Fibroblast of the conjunctiva (primary cell): ENCODE measurements around the gene TANC1.

ENCODE experiments used
- DNase-seq: peaks from one replicate; pipeline ENCODE4 v3.0.0-alpha.2; 2010; ENCODE audit warnings: low read depth

Gene TANC1

DNA sequence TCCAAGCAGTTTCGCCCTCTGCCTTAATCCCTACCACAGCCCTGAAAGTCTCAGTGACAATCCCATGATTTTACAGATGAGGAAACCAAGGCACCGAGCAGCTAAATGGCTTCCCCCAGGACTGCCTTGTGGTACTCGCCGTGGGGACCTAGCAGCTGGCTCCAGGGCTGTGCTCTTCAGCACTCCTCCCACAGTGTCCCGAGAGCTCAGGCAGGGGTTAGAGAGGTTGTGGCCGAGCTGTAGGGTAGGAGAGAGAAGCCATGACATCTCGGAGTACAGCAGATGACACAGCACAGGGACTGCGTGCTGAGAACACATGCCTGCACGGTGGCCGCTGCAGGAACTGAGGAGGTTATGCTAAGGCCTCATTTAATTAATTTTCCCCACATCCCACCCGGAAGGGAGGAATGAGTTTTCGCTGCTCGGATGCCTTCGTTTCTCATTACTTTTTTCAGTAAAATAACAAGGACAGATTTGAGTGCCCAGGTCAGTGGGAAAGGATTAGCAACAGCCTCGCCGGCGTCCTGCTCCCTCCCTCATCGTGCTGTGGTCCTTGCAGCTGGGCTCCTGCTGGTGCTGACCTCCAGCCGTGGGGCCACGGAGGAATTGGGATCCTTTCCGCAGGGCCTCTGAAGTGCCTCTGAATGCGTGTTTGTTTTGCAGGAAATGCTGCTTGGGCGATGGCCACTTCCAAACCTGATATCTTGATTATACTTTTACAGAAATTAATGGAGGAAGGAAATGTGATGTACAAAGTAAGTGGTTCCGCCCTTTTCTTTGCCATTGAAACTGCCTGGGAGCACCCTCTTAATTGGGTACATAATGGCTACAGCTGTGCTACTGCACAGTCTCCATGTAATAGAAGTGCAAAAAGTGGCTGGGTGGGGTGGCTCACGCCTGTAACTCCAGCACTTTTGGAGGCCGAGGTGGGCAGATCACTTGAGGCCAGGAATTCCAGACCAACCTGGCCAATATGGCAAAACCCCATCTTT, 256.9 kb downstream of the TANC1 start:
- no peak for DNase-seq

DNA sequence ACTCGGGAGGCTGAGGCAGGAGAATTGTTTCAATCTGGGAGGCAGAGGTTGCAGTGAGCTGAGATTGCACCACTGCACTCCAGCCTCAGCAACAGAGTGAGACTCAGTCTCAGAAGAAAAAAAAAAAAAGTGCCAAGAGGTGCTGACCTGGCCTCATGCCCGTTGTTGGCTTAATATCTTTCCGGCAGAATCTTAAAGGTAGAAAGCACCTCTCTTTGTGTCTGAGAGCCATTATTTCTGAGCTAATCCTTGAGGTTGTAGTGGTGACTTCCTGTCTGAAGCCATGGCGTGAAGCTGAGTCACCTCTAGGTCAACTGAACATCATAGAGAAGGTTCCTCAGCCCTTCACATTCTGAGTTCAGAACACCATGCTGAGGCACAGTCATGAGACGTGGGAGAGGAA, 257.6 kb downstream of the TANC1 start:
- no peak for DNase-seq

- DNase-seq, result no peak
These were observed 258.4 kb downstream of the TANC1 start for GRCh38 chr2:159226608-159227385.

DNA sequence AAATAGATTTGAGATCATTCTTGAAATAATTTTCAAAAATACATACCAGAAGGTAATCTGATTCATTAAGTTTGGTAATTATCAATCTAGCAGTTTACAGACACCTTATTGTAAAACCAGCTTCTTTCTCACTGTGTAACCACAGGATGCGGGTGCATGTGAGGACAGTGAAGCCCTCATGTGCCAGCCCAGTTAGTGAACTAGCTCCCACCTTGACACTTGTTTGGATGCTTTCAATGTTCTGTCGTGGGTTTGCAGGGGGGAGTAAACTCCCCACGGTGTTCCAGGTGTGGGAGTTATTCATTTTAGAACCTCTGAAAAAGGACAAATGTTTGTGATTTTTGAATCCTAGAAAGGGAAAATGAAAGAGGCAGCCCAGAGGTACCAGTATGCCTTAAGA, 259.0 kb downstream of the TANC1 start:
- DNase-seq, result no peak

DNA sequence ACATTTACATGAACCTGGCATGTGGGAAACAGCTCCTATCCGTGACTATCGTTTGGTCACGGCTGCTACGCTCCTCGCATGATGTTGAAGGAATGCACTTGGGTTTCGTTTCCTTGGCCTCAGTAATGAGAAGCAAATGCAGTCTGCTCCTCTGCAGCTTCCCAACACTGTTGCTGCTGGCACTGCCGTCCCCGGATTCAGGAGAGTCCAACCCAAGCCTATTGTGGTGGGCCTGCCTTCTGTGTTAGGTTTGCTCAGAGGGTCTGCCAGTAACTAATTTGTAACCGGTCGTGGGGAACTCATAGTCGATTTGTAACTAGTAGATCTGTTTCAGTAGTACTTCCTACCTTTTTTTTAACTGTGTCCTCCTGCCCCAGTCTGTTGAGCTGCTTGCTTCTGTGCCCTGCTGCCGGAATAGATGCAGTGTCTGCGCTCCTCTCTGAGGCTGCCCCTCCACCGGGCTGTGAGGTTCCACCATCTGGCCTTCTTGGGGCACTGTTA, 259.7 kb downstream of the TANC1 start:
- peak; percentile 31 for DNase-seq

DNA sequence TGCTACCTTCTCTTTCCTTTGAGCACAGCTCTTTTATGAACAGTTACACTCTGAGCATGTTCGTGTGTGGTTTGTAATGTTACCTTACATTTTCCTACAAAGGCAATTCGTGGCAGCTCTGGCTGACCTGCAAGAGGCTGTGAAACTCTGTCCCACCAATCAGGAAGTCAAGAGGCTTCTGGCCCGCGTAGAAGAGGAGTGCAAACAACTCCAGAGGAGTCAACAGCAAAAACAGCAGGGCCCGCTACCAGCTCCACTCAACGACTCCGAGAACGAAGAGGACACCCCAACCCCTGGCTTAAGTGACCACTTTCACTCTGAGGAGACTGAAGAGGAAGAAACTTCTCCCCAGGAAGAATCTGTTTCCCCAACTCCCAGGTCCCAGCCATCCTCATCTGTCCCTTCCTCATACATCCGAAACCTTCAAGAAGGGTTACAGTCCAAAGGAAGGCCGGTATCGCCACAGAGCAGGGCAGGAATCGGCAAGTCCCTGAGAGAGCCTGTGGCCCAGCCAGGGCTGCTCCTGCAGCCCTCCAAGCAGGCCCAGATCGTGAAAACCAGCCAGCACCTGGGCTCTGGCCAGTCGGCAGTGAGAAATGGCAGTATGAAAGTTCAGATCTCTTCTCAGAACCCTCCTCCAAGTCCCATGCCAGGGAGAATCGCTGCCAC, 261.2 kb downstream of the TANC1 start:
- DNase-seq, result no peak

- DNase-seq, result no peak
These were observed 261.9 kb downstream of the TANC1 start for GRCh38 chr2:159230145-159230877.

DNA sequence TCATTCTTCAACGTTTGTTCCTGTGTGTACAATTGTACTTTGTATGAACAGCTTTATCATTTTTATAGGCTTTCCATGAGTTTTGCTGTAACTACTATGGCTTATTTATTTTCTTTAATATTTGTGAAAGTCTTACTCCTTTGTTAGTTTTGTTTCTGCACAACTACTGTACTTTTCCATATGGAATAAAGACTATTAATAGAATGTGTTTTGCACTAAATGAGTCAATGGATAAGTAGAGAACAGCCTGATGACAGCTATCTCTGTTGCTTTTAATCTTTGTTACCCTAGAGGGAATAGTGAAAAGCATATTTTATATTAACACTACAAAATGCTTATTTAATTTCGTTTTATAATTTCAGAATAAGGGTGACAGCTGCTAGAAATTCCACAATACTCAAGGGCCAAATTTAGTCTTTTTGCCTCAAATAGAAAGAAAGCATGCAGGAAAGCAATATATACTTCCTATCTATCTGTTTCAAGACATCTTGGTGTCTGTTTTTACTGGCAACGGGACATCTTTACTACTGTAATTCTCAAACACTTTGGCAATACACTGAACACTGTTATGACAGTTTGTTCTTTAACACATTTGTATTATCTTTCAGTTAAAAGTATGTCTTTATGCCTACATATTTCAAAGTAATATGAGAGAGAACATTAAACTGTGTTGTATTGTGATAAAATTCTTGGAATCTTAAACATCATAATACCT, 264.2 kb downstream of the TANC1 start:
- DNase-seq, result no peak

DNA sequence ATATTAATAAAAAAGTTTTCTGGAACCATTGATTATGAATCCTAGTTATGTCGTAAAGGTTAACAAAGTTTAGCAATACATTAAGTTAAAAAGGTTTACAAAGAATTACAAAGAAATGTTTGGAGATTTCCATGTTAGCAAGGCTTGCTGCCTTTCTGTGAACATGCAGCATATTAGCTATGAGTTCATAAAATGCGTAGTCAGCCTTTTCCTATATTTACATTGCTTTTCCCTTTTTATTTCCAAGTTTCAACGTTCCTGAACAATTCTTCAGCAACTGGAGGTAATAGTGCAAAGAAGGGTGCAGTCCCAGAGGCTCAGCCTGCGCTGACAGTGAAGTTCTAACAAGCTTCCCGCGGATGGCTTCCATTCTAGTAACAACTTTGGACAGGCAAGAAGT, 266.4 kb downstream of the TANC1 start:
- no peak for DNase-seq

DNA sequence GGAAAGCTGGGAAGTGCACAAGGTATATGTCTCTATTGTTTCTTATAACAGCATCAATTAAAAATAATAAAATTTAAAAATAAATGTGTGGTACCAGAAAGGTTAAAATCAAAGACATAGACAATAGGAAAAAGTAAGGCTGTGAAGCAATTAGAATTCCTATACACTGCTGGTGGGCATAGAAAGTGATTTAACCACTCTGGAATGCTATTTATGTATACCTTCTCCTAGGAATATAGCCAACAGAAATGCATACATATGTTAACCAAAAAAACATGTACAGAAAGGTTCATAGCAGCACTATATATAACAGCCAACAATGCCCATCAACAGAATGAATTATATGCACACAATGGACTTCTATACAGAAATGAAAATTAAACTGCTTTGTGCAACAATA, 275.1 kb downstream of the TANC1 start:
- DNase-seq, result no peak

DNA sequence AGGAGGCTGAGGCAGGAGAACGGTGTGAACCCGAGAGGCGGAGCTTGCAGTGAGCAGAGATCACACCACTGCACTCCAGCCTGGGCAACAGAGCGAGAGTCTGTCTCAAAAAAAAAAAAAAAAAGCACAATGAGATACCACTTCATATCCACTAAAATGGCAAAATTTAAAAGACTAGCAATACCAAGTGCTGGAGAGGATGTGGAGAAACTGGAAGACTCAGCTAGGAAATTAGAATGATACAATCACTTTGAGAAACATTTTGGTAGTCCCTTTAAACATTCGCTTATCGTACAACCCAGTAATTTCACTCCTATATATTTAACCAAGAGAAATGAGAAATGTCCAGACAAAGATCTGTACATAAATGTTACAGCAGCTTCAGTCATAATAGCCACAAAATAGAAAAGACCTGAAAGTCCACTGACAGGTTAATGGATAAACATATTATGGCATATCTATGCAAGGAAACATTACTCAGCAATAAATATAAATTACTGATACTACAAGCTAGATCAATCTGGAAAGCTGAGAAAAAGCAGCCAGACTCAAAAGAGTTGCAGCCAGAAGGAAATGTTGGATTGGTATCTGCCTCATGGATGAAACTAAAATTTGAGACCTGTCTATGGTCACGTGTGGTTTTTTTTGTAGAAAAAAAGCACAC, 278.0 kb downstream of the TANC1 start:
- DNase-seq, result no peak

- peak; percentile 28 for DNase-seq
These were observed 281.7 kb downstream of the TANC1 start for GRCh38 chr2:159249990-159250715.

- DNase-seq, result no peak
These were observed 283.1 kb downstream of the TANC1 start for GRCh38 chr2:159251296-159252173.

DNA sequence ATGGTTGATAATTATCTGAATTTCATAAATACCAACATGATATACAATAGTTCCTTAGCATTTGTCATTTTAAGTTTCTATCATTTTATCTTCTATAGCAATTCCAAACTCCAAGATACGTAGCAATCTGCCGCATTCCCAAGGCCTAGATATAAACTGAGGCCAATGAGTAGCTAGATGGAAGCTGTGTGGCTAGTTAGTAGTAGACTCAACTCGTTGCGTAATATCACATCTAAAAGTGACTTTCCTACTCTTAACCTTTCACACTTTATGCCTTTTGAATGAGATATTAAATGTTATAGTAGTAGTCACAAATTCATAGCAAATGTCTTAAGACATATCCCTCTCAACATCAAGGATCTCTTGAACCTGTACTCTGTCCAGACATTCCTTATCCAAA, 284.5 kb downstream of the TANC1 start:
- DNase-seq, result no peak

DNA sequence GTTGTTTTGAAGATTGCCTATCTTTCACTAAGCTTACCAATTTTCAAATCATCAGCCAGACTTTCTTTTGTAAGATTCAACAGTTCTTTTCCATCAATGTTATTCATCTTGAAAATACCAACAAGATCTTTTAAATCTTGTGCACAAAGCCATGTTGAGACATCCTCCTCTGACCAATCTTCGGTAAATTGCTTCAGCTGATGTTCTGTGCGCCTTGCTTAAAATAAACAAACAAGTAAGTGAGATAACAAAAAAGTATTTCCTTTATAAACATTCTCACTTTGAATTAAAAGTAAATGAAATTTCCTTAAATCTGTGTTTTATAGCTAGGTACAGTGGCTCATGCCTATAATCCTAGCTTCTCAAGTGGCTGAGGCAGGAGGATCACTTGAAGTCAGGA, 287.7 kb downstream of the TANC1 start:
- peak; percentile 2 for DNase-seq

DNA sequence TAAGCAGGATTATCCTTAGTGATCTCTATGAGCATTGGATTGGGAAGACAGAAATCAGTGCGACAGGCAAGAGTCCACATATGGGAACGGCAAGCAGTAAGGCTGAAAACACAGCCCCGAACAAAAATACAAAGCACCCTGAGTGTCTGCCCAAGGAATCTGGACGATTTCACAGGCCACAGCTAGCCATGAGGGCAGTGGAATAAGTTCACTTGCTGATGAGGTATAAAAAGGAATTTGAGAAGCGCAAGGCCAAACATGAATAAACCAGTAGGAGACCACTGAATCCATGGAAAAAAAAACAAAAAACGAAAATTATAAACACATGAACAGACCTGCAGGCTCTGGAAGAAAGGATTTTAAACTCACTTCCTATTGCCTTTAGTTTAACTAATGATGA, 293.8 kb downstream of the TANC1 start:
- no peak for DNase-seq

GRCh38 chr2:159262904-159263303, 294.5 kb downstream of the TANC1 start:
- DNase-seq, result no peak

- DNase-seq, result no peak
These were observed 296.7 kb downstream of the TANC1 start for GRCh38 chr2:159265171-159265576.

- DNase-seq, result no peak
These were observed 298.1 kb downstream of the TANC1 start for GRCh38 chr2:159266554-159266953.
